Bronchial epithelial cell (primary cell): ENCODE data around the gene RAX. TPM values are rescaled to one million over a fixed set of nuclear protein-coding genes. Genes with fewer than 3 reads are reported as not detected.

Experiments used
- DNase-seq: peaks from one replicate; pipeline ENCODE4 v3.0.0-alpha.2; 2010; ENCODE audit warnings: low read depth
- FAIRE-seq: peaks from 2 replicates; lab custom pipeline; 2011; peaks lifted over from hg19 to GRCh38; lab: Jason Lieb, UNC
- H3K27me3 ChIP-seq: 2 replicates; pipeline ENCODE4 v1.5.1; 2011; ENCODE audit warnings: low read length; ENCODE audit not compliant: control insufficient read depth, insufficient read depth
- H3K36me3 ChIP-seq: 2 replicates; pipeline ENCODE4 v1.5.1; 2011; ENCODE audit warnings: low read length; ENCODE audit not compliant: control insufficient read depth, insufficient read depth
- H3K4me3 ChIP-seq: 2 replicates; pipeline ENCODE4 v1.5.1; 2011; ENCODE audit warnings: mild to moderate bottlenecking, low read depth, low read length, control low read depth
- total RNA-seq: library from RNA; depleted of rRNA; stranded (reverse); fragments of >200 nt; gene quantifications from 2 replicates; pipeline ENCODE4 v1.2.1, GENCODE V29; 2014
- TF ChIP-seq, protein P1 (sequence below): IDR thresholded peaks from 2 replicates; pipeline ENCODE4 v1.5.1; 2011; ENCODE audit warnings: mild to moderate bottlenecking, moderate library complexity, low read length, control low read depth, inconsistent platforms; ENCODE audit not compliant: insufficient read depth, severe bottlenecking

Gene RAX
- not detected in 2 replicates for total RNA-seq

DNA sequence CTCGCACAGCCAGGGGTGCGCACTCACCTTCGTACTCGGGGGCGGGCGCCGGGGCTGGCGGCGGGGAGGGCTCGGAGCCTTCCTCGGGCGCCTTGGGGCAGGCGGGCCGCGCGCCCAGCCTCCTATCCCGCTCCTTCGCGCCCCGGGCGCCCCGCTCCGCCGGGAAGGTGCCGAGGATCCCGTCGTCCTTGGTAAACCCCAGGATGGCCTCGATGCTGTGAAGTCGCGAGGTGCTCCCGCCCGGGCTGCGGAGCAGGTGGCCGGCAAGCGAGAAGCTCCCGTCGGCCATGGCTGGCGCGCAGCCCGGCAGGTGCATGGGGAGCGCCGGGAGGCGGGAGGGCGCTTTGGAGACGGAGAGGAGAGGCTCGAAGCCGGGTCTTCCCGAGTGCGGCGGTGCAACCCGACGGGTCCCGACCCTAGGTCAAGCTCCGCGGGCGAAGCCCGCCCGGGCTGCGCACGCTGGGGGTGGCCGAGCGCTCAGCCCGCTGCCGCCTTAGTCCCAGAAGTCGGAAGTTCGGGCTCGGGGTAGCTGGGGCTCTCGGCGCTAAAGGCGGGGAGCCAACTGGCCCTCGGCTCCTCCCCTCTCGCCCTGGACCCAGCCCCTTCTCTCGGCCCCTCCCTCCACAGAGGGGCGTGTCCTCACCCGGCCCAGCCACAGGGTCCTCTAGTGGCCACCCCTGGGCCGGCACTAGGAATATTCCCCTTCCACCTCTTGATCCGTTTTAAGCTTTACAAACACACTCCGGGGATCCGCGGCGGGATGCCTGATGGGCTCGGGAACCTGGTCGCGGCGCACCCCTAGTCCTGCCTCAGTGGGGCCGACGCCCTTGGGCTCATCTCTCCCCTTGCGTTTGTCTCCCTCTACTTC lies at the start of gene RAX:
Gene RAX, minus strand, starts transcription at position 564 of the 868 bp plus-strand sequence. Its CDS starts 248 bp downstream, at position 316.
- H3K4me3 ChIP-seq = no peak within 1 kb of the TSS
- H3K36me3 ChIP-seq = no peaks in the 10 kb centered on the region
- TF ChIP-seq, protein P1, sequence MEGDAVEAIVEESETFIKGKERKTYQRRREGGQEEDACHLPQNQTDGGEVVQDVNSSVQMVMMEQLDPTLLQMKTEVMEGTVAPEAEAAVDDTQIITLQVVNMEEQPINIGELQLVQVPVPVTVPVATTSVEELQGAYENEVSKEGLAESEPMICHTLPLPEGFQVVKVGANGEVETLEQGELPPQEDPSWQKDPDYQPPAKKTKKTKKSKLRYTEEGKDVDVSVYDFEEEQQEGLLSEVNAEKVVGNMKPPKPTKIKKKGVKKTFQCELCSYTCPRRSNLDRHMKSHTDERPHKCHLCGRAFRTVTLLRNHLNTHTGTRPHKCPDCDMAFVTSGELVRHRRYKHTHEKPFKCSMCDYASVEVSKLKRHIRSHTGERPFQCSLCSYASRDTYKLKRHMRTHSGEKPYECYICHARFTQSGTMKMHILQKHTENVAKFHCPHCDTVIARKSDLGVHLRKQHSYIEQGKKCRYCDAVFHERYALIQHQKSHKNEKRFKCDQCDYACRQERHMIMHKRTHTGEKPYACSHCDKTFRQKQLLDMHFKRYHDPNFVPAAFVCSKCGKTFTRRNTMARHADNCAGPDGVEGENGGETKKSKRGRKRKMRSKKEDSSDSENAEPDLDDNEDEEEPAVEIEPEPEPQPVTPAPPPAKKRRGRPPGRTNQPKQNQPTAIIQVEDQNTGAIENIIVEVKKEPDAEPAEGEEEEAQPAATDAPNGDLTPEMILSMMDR = peak; percentile 2
- FAIRE-seq (no peak), DNase-seq (no peak)
- peaks cover 68% of the 10 kb centered on the region for H3K27me3 ChIP-seq

DNA sequence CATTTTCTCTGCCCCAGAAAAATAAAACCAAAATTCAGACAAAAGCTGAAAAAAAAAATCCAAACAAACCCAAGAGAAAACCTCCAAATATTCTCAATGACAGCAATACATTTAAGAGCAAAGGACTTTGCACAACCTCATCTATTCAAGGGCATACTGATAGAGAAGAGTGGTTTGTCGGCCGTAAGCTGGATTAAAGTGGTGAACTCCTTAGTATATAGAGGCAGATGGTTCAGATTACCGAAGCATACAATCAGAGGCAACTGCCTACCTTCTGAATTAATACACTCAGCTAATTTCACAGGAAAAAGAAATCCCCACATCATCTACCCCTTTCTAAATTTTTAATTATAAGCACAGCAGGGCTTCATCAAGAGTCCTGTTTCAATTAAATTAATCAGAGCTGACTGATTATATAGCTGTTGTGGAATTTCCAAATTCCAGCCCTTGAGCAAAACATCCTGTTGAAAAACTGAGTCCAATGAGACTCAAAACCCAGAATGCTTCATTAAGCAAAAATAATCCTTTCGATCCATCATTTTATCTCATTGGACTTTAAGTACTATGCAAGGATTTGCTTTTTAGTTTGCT lies 45.3 kb upstream of the RAX start, which contains the start of gene CPLX4:
Gene CPLX4, minus strand, starts transcription at position 190 of the 591 bp plus-strand sequence. Its CDS starts 187 bp downstream, at position 3.
- DNase-seq (no peak), FAIRE-seq (no peak)
- no peaks in the 10 kb centered on the region for H3K36me3 ChIP-seq
- TF ChIP-seq, protein P1 = no peak
- H3K4me3 ChIP-seq = no peak within 1 kb of the TSS
- peaks cover 2% of the 10 kb centered on the region for H3K27me3 ChIP-seq

DNA sequence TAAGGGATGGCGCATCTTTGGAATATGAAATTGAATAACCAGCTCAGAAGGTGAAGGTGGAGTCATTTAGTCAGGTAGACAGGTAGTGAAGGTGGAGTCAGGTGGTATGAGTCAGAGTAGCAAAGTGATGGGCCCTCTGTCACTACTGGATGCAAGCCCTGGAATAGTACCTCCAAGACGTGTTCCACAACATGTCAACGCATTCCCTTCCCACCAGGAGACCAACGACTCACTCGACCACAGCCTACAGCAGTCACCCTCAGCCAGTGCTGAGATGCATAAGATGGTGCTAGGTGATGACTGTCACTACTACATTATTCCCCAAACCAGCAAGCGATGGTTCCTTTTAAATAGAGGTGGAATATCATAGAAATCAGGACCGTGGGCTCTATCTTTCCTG lies 38.4 kb upstream of the RAX start:
- Histone ChIP-seq H3K36me3 (no peaks in the 10 kb centered on the region), H3K4me3 (no peak overlapping the region), H3K27me3 (peaks cover 2% of the 10 kb centered on the region)
- FAIRE-seq (peak; percentile 95), DNase-seq (peak; percentile 80)
- TF ChIP-seq, protein P1 = no peak

DNA sequence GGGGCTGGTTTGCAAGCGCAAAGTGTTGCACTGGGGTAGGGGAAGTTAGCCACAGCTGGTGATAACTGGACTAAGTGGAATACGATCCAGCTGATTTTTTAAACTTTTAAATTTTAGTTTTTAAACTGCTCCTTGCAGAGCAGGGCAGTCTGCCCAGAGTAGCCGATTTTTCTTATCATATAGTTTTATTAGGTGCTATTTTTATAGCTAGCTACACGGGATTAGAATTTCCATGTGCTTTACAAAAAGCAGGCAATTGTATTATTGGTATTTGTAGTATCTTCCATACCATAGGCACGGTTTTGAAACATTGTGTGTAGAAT lies 35.6 kb upstream of the RAX start:
- Histone ChIP-seq H3K4me3 (no peak overlapping the region), H3K27me3 (peaks cover 2% of the 10 kb centered on the region), H3K36me3 (no peaks in the 10 kb centered on the region)
- FAIRE-seq (no peak), DNase-seq (no peak)
- TF ChIP-seq, protein P1 = no peak

DNA sequence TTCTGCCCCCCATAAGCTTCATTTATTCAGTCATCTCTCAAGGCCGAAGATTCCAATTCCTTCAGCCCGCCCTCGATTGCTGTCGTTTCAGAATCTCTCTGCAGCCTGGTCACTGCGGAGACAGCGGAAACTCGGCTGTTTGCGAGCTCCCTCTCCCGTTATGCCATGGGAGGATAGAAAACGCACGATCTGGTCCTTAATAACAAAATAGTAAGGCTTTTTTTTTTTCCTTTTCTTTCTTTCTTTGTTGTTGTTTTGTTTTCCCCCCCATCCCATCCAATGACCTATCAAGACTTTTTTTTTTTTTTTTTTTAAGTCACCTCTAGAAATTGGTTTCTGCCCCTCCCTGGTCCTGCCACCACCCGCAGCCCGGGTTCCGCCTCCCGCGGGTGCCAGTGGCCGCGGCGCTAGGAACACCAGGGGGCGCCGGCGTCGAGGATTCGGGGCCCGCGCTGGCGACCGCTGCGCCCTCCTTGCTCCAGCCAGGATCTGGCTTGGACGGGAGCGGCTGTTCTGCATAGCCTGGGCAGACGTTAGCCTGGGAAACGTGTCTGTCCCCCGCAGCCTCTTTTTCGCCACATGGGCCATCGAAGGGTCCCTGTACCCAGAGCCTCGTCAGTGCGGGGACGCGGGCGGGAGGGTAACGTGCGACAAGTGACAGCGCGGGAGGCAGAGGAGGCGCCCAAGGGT lies 35.1 kb upstream of the RAX start:
- Histone ChIP-seq H3K36me3 (no peaks in the 10 kb centered on the region), H3K27me3 (peaks cover 2% of the 10 kb centered on the region), H3K4me3 (no peak overlapping the region)
- FAIRE-seq = no peak
- peak; percentile 26 for DNase-seq
- TF ChIP-seq, protein P1 = peak; percentile 84
